HG03520 (cell line): Measurements from ENCODE around the gene TLL1.

Experiments used
- ATAC-seq: cut with Tn5 transposase; IDR thresholded peaks from one replicate; pipeline ENCODE4 v1.9.1; 2021; ENCODE audit warnings: mild to moderate bottlenecking, moderate library complexity; ENCODE audit not compliant: unreplicated experiment

Gene TLL1

GRCh38 chr4:166134285-166134684 lies 261.2 kb downstream of the TLL1 start:
- ATAC-seq = no peak

- ATAC-seq = no peak
Observed at GRCh38 chr4:166140951-166141350, 267.9 kb downstream of the TLL1 start.

- no peak for ATAC-seq
Observed at GRCh38 chr4:166143227-166143626, 270.2 kb downstream of the TLL1 start.

- ATAC-seq = no peak
Observed at GRCh38 chr4:166144607-166145006, 271.6 kb downstream of the TLL1 start.

GRCh38 chr4:166146806-166147540 lies 273.9 kb downstream of the TLL1 start:
- ATAC-seq = no peak
